ENCODE results near the gene IL15RA. TPM values are rescaled to one million over a fixed set of nuclear protein-coding genes. Genes with fewer than 3 reads are reported as not detected.
"Not testable (repeated sequence)": the region's sequence is repeated elsewhere in the genome, so short reads cannot be mapped to it uniquely, and the experiment has no call there.

The IL15RA gene
- total RNA-seq, 4 donors from 2014 or later = 17.7 to 21.9 (median 20.6) TPM

- 100% methylated on average over 1 to 5 of the region's 8 CpGs for WGBS, 2 donors (ENCODE audit: low coverage in 1 of 2)
- ATAC-seq = no peak
- Histone ChIP-seq H3K4me1 (no peaks in the 10 kb centered on the region), H3K27ac (no peak overlapping the region), H3K27me3 (no peaks in the 10 kb centered on the region), H3K9me3 (no peaks in the 10 kb centered on the region), H3K36me3 (peaks cover 0 to 46% of the 10 kb centered on the region in 2 donors), H3K4me3 (no peak overlapping the region)
- TF ChIP-seq, protein P1, sequence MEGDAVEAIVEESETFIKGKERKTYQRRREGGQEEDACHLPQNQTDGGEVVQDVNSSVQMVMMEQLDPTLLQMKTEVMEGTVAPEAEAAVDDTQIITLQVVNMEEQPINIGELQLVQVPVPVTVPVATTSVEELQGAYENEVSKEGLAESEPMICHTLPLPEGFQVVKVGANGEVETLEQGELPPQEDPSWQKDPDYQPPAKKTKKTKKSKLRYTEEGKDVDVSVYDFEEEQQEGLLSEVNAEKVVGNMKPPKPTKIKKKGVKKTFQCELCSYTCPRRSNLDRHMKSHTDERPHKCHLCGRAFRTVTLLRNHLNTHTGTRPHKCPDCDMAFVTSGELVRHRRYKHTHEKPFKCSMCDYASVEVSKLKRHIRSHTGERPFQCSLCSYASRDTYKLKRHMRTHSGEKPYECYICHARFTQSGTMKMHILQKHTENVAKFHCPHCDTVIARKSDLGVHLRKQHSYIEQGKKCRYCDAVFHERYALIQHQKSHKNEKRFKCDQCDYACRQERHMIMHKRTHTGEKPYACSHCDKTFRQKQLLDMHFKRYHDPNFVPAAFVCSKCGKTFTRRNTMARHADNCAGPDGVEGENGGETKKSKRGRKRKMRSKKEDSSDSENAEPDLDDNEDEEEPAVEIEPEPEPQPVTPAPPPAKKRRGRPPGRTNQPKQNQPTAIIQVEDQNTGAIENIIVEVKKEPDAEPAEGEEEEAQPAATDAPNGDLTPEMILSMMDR (IDR thresholded peaks at IDR 0.05) = no peak
- no peak for TF ChIP-seq EP300 (IDR thresholded peaks at IDR 0.05)
- TF ChIP-seq POLR2A (IDR thresholded peaks at IDR 0.05) = no peak
- TF ChIP-seq POLR2AphosphoS5 (IDR thresholded peaks at IDR 0.05) = no peak
These were observed 12.1 kb downstream of the IL15RA start for GRCh38 chr10:5965266-5965665.

GRCh38 chr10:5964736-5965135 lies 12.6 kb downstream of the IL15RA start:
- ATAC-seq = no peak
- no peaks in the 10 kb centered on the region for H3K9me3 ChIP-seq
- no peak for TF ChIP-seq POLR2AphosphoS5 (IDR thresholded peaks at IDR 0.05)
- no peak for TF ChIP-seq EP300 (IDR thresholded peaks at IDR 0.05)
- TF ChIP-seq, protein P1 (IDR thresholded peaks at IDR 0.05) = no peak
- TF ChIP-seq POLR2A (IDR thresholded peaks at IDR 0.05) = no peak
- no peaks in the 10 kb centered on the region for H3K27me3 ChIP-seq
- H3K4me1 ChIP-seq = no peaks in the 10 kb centered on the region
- H3K27ac ChIP-seq = no peak overlapping the region
- H3K4me3 ChIP-seq = no peak overlapping the region
- WGBS, 2 donors (ENCODE audit: low coverage in 1 of 2) = 70 to 92% methylated on average over 2 to 5 of the region's 13 CpGs
- peaks cover 0 to 51% of the 10 kb centered on the region in 2 donors for H3K36me3 ChIP-seq

DNA sequence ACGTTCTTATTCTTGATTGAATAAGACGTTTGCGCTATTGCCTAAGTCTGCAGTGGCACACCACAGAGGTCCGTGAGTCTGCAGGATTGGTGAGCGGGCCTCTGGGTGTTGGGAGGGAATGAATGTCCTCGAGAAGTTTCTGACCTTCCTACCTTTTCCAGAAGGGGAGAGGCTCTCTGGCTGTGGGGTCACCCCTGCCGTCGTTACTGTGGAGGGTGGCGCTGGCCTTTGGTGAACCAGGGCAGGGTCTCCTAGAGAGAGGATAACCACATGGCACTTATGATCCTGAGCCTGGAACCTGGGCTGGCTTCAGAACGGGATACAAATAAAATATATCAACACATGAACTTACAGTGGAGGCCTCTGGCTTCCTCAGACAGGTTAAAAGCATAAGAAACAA lies 13.8 kb downstream of the IL15RA start:
- TF ChIP-seq, protein P1 (IDR thresholded peaks at IDR 0.05) = no peak
- TF ChIP-seq POLR2A (IDR thresholded peaks at IDR 0.05) (no peak), EP300 (IDR thresholded peaks at IDR 0.05) (no peak), POLR2AphosphoS5 (IDR thresholded peaks at IDR 0.05) (no peak)
- Histone ChIP-seq H3K4me1 (no peaks in the 10 kb centered on the region), H3K36me3 (peaks cover 0 to 59% of the 10 kb centered on the region in 2 donors), H3K27me3 (no peaks in the 10 kb centered on the region), H3K9me3 (no peaks in the 10 kb centered on the region), H3K27ac (no peak overlapping the region), H3K4me3 (no peak overlapping the region)
- ATAC-seq = no peak
- WGBS, 2 donors (ENCODE audit: low coverage in 1 of 2) = 88% methylated on average over 6 to 8 of the region's 10 CpGs

- no peak for ATAC-seq
- peaks cover 0 to 59% of the 10 kb centered on the region in 2 donors for H3K36me3 ChIP-seq
- H3K4me1 ChIP-seq = no peaks in the 10 kb centered on the region
- H3K9me3 ChIP-seq = no peaks in the 10 kb centered on the region
- TF ChIP-seq, protein P1 (IDR thresholded peaks at IDR 0.05) = no peak
- 69 to 88% methylated on average over 4 to 5 of the region's 7 CpGs for WGBS, 2 donors (ENCODE audit: low coverage in 1 of 2)
- no peak overlapping the region for H3K27ac ChIP-seq
- H3K4me3 ChIP-seq = no peak overlapping the region
- H3K27me3 ChIP-seq = no peaks in the 10 kb centered on the region
These were observed 14.3 kb downstream of the IL15RA start for GRCh38 chr10:5963071-5963470.

DNA sequence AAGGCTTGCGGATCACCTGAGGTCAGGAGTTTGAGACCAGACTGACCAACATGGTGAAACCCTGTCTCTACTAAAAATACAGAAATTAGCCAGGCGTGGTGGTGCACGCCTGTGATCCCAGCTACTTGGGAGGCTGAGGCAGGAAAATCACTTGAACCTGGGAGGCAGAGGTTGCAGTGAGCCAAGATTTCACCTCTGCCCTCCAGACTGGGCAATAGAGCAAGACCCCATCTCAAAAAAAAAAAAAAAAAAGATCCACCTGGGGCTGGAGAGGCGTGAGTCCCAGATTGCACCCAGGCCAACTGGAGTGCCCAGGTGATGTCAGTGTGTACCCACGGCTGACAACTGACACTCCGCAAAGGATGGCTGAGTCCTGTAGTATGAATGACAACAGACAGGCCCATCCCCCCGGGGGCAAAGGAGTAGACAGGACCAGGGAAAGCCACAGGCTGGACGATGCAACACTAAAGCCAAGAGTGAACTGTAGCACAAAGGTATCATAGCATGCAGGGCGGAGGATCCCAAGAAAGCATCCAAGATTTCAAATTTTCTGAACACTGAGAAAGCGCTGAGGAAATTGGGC lies 14.9 kb downstream of the IL15RA start:
- not testable (repeated sequence) for ATAC-seq, H3K27me3 ChIP-seq, H3K4me3 ChIP-seq, H3K27ac ChIP-seq, H3K4me1 ChIP-seq, H3K9me3 ChIP-seq
- WGBS, 2 donors (ENCODE audit: low coverage in 1 of 2) = 85 to 91% methylated on average over 4 to 5 of the region's 10 CpGs
- peaks cover 0 to 59% of the 10 kb centered on the region in 2 donors for H3K36me3 ChIP-seq

Measured in gastroesophageal sphincter (tissue), 4 donors.